GM21529 (cell line): ENCODE measurements around the gene HAUS2.
"Not testable (repeated sequence)": the region's sequence is repeated elsewhere in the genome, so short reads cannot be mapped to it uniquely, and the experiment has no call there.

Experiments
- ATAC-seq: cut with Tn5 transposase; IDR thresholded peaks from one replicate; pipeline ENCODE4 v1.9.1; 2021; ENCODE audit not compliant: unreplicated experiment

HAUS2 gene

DNA sequence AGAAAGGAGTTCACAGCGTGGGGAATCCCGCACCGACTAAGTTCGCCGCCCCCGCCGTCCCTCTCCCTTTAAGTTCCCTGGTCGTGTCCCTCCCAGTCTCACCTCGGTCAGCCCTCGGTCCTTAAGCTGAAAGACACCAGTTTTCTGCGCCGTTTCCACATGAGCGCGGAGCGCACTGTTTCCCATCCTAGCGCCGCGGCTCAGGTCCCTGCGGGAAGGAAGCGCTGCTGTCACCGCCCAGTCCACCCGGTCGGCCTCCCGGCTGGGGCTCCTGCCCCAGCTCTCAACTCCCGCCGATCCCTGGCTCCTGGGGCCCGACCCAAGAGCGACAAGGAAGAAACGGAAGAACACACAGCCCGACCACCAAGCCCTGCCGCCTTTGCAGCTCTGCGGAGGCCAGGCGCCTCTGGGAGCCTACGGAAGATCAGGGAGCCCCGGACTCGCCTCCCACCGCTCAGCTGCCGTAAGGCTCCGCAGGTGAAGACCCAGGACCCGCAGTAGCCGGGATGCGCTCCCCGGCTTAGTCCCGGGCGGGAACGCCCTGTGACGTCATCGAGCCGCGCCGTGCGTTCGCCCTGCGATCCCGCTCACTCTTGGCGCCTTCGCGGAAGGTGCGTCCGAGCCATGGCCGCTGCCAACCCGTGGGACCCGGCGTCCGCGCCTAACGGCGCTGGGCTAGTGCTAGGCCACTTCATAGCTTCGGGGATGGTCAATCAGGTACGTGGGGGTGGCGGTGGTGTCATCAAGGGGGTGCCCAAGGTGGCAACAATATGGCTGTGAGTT lies at the start of gene HAUS2, which contains the start of gene LRRC57:
HAUS2 (plus strand) TSS at position 590 of the 783 bp plus-strand sequence; CDS start at position 625, 35 bp downstream.
LRRC57 (minus strand) TSS at position 545 of the 783 bp plus-strand sequence; CDS start at position 186, 359 bp downstream.
- peak; percentile 76 for ATAC-seq

DNA sequence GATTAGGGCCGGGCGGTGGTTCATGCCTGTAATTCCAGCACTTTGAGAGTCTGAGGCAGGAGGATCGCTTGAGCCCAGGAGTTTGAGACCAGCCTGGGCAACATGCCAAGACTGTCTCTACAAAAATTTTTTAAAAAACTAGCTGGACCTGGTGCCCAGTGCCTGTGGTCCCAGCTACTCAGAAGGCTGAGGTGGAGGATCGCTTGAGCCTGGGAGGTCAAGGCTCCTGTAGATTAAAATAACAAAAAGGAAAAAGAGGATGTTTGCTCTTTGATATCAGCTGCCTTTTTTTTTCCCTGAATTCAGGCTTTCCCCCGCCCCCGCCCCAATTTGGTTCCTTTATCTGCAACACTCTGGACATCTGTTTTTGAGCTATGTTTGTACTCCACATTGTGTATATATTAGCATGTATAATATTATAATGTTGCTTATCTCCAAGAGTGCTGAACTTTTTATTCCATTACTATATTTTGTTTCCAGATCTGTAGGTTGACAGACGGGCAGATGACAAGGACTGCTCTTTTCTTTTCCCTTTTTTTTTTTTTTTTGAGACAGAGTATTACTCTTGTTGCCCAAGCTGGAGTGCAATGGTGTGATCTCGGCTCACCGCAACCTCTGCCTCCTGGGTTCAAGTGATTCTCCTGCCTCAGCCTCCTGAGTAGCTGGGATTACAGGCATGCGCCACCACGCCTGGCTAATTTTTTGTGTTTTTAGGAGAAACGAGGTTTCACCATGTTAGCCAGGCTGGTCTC lies 48.6 kb upstream of the HAUS2 start:
- no peak for ATAC-seq

GRCh38 chr15:42502477-42502876 lies 46.2 kb upstream of the HAUS2 start:
- no peak for ATAC-seq

- no peak for ATAC-seq
Measured at GRCh38 chr15:42503825-42504224, 44.8 kb upstream of the HAUS2 start.

- ATAC-seq = no peak
Measured at GRCh38 chr15:42504631-42505030, 44.0 kb upstream of the HAUS2 start.

GRCh38 chr15:42507514-42507913 lies 41.1 kb upstream of the HAUS2 start:
- ATAC-seq = no peak

DNA sequence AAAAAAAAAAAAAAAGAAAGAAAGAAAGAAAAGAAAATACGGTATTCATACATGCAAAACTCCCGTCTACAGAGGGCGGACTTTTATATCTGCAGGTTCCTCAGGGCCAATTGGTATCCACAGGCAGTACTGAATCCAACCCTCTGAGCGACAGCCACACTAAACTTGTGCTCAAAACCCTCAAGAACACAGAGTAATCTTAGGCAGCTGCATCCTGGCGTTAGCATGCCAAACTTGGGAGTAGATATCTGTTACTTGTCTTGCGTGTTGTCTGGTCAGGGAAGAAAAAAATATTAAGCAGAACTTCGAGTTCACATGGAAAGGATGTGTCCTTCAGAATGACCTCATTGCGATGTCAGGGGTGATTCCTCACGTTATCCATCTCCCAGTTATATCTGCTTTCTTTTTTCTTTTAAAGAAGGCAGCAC lies 40.4 kb upstream of the HAUS2 start:
- ATAC-seq = no peak

GRCh38 chr15:42510258-42511006 lies 38.2 kb upstream of the HAUS2 start:
- no peak for ATAC-seq

GRCh38 chr15:42511007-42511391 lies 37.6 kb upstream of the HAUS2 start:
- no peak for ATAC-seq

DNA sequence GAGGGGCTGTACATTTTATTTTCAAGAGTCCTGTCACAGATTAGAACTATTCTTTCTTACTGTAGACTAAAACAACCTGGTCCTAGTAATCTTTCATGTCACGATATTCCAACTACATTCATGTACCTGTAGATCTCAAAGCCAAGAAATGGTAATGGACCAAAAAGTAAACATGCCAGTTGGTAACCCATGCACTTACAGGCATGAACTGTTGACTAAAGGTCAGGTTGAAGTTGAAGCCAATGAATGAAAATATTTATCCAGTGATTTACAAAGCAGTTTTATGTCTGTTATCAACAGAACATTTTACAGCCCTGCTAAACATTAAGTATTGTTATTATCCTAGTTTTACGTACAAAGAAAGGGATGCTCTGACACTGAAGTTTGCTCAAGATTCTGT lies 25.3 kb upstream of the HAUS2 start:
- no peak for ATAC-seq

- no peak for ATAC-seq
Measured at GRCh38 chr15:42528970-42529369, 19.7 kb upstream of the HAUS2 start.

- no peak for ATAC-seq
Measured at GRCh38 chr15:42533246-42533645, 15.4 kb upstream of the HAUS2 start.

- ATAC-seq = no peak
Measured at GRCh38 chr15:42544853-42545629, 3.6 kb upstream of the HAUS2 start.

- peak; percentile 11 for ATAC-seq
Measured at GRCh38 chr15:42547918-42548248, 755 bp upstream of the HAUS2 start.

DNA sequence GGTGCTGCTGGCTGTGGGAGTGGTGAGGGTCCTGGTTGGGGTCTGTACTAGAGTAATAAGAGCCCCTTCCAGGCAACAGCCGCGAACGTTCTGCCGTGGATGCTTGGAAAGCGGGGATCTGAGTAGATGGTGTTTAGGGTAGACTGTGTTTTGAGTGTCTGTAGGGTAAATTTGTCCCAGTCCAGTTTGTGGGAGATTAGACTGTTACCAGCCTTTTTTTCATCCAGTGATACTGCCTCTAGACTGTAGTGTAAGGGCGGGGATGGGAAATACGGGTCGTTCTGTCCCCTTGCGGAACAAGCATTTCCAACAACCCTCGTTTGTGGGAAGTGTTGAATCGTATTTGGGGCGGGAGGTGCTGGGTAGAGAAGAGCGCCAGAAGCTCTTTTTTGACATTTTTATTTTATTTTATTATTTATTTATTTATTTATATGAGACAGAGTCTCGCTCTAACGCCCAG lies 424 bp downstream of the HAUS2 start:
- peak; percentile 28 for ATAC-seq

DNA sequence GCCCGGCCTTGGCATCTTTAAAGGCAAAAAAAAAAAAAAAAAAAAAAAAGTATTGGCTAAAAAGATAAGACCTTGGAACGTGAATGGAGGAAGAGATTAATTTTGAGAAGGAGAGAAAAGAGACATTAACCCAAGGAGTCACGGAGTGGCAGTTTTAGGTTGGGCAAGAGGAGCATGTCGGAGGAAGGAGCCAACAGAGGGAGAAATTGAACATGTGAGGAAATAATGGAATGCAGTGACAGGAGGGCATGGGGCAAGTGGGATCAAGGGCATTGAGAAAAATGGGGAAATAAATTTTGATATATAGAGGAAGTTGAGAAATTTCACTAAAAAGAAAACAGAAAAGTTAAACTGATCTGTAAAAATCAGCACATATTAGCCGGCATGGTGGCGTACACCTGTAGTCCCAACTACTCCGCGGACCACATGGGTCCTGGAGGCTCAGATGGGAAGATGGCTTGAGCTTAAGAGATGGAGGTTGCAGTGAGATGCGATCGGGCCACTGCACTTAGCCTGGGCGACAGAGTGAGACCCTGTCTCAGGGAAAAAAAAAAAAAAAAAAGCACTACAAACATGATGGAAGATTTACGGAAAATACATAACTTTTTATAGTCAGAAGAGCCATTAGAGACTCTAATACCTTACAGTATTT lies 1.2 kb downstream of the HAUS2 start:
- ATAC-seq = no peak

DNA sequence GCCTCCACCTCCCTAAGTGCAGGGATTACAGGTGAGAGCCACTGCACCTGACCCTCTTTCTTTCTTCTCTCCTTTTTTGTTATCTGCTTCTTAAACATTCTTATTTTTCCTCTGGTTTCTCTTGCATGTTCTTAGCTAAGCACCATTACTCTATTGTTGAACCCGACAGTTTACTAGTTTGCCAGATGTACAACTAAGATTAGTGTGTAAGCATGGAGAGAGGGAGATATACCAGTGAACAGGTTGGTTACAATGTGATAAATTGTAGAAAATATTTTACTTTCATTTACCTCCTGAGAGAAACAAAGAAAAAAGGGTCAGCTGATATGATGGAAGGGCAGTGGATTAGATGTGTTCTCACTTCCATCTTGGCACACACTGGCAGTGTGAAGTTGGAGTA lies 4.9 kb downstream of the HAUS2 start:
- ATAC-seq = no peak

DNA sequence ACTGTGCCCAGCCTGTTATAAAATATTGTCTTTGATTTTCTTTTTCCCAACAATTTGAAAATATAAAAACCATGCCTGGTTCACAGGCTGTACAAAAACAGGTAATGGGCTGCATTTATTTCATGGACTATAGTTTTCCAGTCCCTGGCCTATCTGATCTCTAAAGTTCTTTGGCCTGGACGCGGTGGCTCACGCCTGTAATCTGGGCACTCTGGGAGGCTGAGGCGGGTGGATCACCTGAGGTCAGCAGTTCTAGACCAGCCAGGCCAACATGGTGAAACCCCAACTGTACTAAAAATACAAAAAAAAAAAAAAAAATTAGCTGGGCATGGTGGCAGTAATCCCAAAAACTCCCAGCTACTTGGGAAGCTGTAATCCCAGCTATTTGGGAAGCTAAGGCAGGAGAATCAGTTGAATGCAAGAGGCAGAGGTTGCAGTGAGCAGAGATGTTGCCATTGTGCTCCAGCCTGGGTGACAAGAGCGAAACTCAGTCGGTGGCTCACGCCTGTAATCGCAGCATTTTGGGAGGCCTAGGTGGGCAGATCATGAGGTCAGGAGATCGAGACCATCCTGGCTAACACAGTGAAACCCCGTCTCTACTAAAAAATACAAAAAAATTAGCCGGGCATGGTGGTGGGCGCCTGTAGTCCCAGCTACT lies 8.0 kb downstream of the HAUS2 start:
- ATAC-seq = not testable (repeated sequence)

- ATAC-seq = no peak
Measured at GRCh38 chr15:42558739-42559138, 10.1 kb downstream of the HAUS2 start.
